SU-DHL-6 (cell line): ENCODE measurements around the gene WARS2.
A peak's percentile ranks its signal among the peaks of the same experiment; 100 is the strongest.

Experiments used
- H2AFZ ChIP-seq: fragments of 200-600 bp; sonication (generic); 2 replicates; pipeline ENCODE4 v1.6.1; 2014; ENCODE audit warnings: low read depth, mild to moderate bottlenecking, moderate library complexity, mixed read lengths, antibody characterized with exemption, low read length; ENCODE audit not compliant: severe bottlenecking
- H3F3A ChIP-seq: fragments of 200-600 bp; shearing (Covaris generic); 2 replicates; pipeline ENCODE4 v1.6.0; 2016; ENCODE audit warnings: antibody characterized with exemption, mild to moderate bottlenecking; ENCODE audit not compliant: insufficient read depth
- H3K27ac ChIP-seq: fragments of 200-600 bp; sonication (generic); 2 replicates; pipeline ENCODE4 v1.5.1; 2016; ENCODE audit warnings: low read depth, mild to moderate bottlenecking, low read length, moderate library complexity, mixed read lengths
- H3K27me3 ChIP-seq: fragments of 200-600 bp; sonication (generic), shearing (Covaris generic); 2 replicates; pipeline ENCODE4 v1.6.0; 2014; ENCODE audit warnings: mild to moderate bottlenecking, low read length
- H3K36me3 ChIP-seq: fragments of 200-600 bp; sonication (generic); 2 replicates; pipeline ENCODE4 v1.6.1; 2014; ENCODE audit warnings: mild to moderate bottlenecking, low read length, mixed read lengths
- H3K4me2 ChIP-seq: fragments of 300-600, 200-600 bp; shearing (Covaris generic), sonication (generic); 2 replicates; pipeline ENCODE4 v1.6.0; 2014; ENCODE audit warnings: low read length, low read depth, mild to moderate bottlenecking; ENCODE audit not compliant: poor library complexity, severe bottlenecking
- H3K4me3 ChIP-seq: fragments of 200-600 bp; sonication (generic); 2 replicates; pipeline ENCODE4 v1.5.1; 2014; ENCODE audit warnings: antibody characterized with exemption, low read length, mild to moderate bottlenecking, mixed read lengths; ENCODE audit not compliant: insufficient read depth, poor library complexity, severe bottlenecking
- H3K79me2 ChIP-seq: fragments of 200-600 bp; sonication (generic); 2 replicates; pipeline ENCODE4 v1.6.1; 2014; ENCODE audit warnings: mild to moderate bottlenecking, low read length, moderate library complexity; ENCODE audit not compliant: insufficient read depth
- H3K9ac ChIP-seq: fragments of 200-600 bp; sonication (generic); 2 replicates; pipeline ENCODE4 v1.7.0; 2014; ENCODE audit warnings: mild to moderate bottlenecking, low read length
- H3K9me2 ChIP-seq: fragments of 200-600 bp; sonication (generic); replicated peaks from 2 replicates; pipeline ENCODE4 v1.6.1; 2014; ENCODE audit warnings: low read length; ENCODE audit not compliant: insufficient read depth
- H3K9me3 ChIP-seq: fragments of 200-600 bp; sonication (generic); 2 replicates; pipeline ENCODE4 v1.6.1; 2014; ENCODE audit warnings: low read length, mixed read lengths; ENCODE audit not compliant: insufficient read depth
- H4K20me1 ChIP-seq: fragments of 200-600 bp; sonication (generic); 2 replicates; pipeline ENCODE4 v1.6.1; 2014; ENCODE audit warnings: low read depth, mild to moderate bottlenecking, antibody characterized with exemption, low read length, moderate library complexity, mixed read lengths
- EZH2phosphoT487 ChIP-seq: fragments of 200-600 bp; sonication (generic), shearing (Covaris generic); conservative IDR thresholded peaks from 2 replicates; pipeline ENCODE4 v1.6.1; 2018; ENCODE audit warnings: mild to moderate bottlenecking, antibody characterized with exemption, low read length, moderate library complexity, mixed read lengths
- TF ChIP-seq, protein P1 (sequence below): fragments of 200-600 bp; sonication (generic); IDR thresholded peaks from one replicate; pipeline ENCODE4 v1.5.1; 2017; ENCODE audit warnings: antibody characterized with exemption, mild to moderate bottlenecking, low read length, moderate library complexity; ENCODE audit not compliant: insufficient read depth, poor library complexity, severe bottlenecking

WARS2 gene

DNA sequence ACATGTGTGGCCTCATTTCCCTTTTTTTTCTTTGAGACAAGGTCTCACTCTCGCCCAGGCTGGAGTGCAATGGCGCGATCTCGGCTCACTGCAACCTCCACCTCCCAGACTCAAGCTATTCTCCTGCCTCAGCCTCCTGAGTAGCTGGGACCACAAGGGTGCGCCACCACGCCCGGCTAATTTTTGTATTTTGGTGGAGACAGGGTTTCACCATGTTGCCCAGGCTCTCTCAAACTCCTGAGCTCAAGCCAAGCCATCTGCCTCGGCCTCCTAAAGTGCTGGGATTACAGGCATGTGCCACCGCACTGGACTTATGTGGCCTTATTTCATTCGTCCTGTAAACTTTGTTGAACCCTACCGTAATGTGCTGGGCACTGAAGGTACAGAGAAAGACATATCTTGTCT lies 569 bp upstream of the WARS2 start:
- Histone ChIP-seq H3F3A (peaks cover 14% of the 10 kb centered on the region), H3K36me3 (no peaks in the 10 kb centered on the region), H3K79me2 (peaks cover 9% of the 10 kb centered on the region; the same call in 1 of the 2 replicates), H2AFZ (peak overlapping the region; percentile 88), H4K20me1 (peaks cover 3% of the 10 kb centered on the region; the same call in 1 of the 2 replicates), H3K9me2 (no peaks in the 10 kb centered on the region), H3K9me3 (no peaks in the 10 kb centered on the region), H3K4me3 (peak overlapping the region; percentile 69), H3K27ac (peak overlapping the region; percentile 81), H3K9ac (peak overlapping the region; percentile 71), H3K27me3 (no peaks in the 10 kb centered on the region), H3K4me2 (peak overlapping the region; percentile 82)
- TF ChIP-seq, protein P1, sequence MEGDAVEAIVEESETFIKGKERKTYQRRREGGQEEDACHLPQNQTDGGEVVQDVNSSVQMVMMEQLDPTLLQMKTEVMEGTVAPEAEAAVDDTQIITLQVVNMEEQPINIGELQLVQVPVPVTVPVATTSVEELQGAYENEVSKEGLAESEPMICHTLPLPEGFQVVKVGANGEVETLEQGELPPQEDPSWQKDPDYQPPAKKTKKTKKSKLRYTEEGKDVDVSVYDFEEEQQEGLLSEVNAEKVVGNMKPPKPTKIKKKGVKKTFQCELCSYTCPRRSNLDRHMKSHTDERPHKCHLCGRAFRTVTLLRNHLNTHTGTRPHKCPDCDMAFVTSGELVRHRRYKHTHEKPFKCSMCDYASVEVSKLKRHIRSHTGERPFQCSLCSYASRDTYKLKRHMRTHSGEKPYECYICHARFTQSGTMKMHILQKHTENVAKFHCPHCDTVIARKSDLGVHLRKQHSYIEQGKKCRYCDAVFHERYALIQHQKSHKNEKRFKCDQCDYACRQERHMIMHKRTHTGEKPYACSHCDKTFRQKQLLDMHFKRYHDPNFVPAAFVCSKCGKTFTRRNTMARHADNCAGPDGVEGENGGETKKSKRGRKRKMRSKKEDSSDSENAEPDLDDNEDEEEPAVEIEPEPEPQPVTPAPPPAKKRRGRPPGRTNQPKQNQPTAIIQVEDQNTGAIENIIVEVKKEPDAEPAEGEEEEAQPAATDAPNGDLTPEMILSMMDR, result peak; percentile 27
- no peak for TF ChIP-seq EZH2phosphoT487

DNA sequence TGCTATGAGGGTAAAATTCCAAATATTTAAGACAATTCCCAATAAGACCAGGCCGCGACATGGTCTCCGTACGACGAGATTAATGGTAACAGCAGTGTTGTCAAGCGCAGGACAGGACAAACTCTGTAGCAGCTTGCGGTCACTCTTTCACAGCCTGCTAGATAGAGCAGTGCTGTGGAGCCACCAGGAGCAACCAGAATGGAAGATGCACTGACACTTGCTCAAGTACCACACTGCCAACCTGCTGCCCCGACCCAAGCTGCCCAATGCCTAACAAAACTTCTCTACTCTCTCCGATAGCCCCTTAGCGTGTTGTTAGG lies 636 bp downstream of the WARS2 start:
- Histone ChIP-seq H3K27ac (peak overlapping the region; percentile 81), H3K9me3 (no peaks in the 10 kb centered on the region), H3K79me2 (peaks cover 9% of the 10 kb centered on the region; the same call in 1 of the 2 replicates), H3K9ac (peak overlapping the region; percentile 71), H2AFZ (peak overlapping the region; percentile 88), H3K4me2 (peak overlapping the region; percentile 82), H3K27me3 (no peaks in the 10 kb centered on the region), H3K36me3 (no peaks in the 10 kb centered on the region), H3K4me3 (peak overlapping the region; percentile 69), H3K9me2 (no peaks in the 10 kb centered on the region), H4K20me1 (peaks cover 3% of the 10 kb centered on the region; the same call in 1 of the 2 replicates), H3F3A (peaks cover 14% of the 10 kb centered on the region)
- no peak for TF ChIP-seq EZH2phosphoT487
- TF ChIP-seq, protein P1, result no peak

DNA sequence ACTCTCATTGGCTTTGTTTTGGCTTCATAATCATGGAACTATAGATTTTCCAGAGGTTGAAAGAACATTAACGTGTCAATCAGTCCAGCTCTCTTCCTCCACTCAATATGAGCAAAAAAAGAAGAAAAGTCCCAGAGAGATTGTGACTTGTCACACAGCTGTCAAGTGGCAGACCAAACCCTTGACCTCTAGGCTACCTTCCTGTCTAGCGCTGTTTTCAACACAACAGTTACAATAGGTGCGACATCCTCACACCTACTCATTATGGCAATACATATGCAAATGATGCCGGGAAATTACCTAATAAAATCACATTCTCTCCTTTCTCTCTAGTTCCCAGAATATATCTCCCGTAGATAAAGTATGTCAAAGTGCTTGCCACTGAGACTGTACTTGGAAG lies 1.1 kb downstream of the WARS2 start:
- H4K20me1 ChIP-seq, result peaks cover 3% of the 10 kb centered on the region; the same call in 1 of the 2 replicates
- peak overlapping the region; percentile 69 for H3K4me3 ChIP-seq
- H3K9me2 ChIP-seq, result no peaks in the 10 kb centered on the region
- H3K79me2 ChIP-seq, result peaks cover 9% of the 10 kb centered on the region; the same call in 1 of the 2 replicates
- peak overlapping the region; percentile 71 for H3K9ac ChIP-seq
- H3K9me3 ChIP-seq, result no peaks in the 10 kb centered on the region
- H3K4me2 ChIP-seq, result peak overlapping the region; percentile 82
- peak overlapping the region; percentile 81; the same call in 1 of the 2 replicates for H3K27ac ChIP-seq
- H3F3A ChIP-seq, result peaks cover 14% of the 10 kb centered on the region
- H2AFZ ChIP-seq, result peak overlapping the region; percentile 88
- H3K36me3 ChIP-seq, result no peaks in the 10 kb centered on the region
- no peaks in the 10 kb centered on the region for H3K27me3 ChIP-seq
- TF ChIP-seq, protein P1, result no peak
- no peak for TF ChIP-seq EZH2phosphoT487
